GM18868 (cell line): ENCODE data around the gene FSTL5.

ENCODE experiments used
- ATAC-seq: cut with Tn5 transposase; IDR thresholded peaks from one replicate; pipeline ENCODE4 v1.9.1; 2021; ENCODE audit warnings: mild to moderate bottlenecking, moderate library complexity; ENCODE audit not compliant: unreplicated experiment

The FSTL5 gene

DNA sequence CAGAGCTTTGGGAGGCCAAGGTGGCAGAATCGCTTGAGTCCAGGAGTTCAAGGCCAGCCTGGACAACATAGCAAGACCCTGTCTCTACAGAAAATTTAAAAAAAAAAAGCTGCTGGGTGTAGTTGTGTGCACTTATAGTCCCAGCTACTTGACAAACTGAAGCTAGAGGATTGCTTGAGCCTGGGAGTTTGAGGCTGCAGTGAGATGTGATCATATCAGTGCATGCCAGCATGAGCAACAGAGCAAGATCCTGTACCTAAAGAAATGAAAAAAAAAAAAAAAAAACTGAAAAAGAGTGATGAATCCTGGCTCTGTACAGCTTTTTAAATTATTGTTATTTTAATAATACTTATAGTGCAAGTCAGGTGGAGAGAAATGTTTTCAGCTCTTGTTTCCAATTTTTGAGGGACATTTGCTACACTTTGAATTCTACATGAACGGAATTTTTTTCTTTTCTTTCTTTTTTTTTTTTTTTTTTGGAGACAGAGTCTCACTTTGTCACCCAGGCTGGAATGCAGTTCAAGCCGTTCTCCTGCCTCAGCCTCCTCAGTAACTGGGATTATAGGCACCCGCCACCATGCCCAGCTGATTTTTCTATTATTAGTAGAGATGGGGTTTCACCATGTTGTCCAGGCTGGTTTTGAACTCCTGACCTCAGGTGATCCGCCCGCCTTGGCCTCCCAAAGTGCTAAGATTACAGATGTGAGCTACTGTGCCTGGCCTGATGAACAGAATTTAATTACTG, 215.6 kb downstream of the FSTL5 start:
- no peak for ATAC-seq

DNA sequence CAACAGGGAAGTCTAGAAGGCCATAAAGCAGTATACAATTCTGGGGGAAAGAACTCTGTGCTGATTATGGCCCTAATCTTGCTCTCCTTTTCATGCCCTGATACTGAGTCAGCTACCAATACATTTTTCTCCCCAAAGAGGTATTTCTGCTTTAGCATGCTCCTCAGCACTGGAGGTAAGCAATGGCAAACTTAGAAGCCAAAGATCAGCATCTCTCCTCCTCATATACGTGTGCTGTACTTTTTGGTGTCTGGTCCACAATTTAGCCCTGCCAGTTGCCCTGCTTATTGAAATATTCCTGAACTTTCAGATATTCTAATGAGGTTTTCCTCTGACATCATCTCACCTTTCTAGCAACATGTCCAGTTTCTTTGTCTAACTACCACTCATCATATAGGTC, 226.2 kb downstream of the FSTL5 start:
- ATAC-seq = no peak

DNA sequence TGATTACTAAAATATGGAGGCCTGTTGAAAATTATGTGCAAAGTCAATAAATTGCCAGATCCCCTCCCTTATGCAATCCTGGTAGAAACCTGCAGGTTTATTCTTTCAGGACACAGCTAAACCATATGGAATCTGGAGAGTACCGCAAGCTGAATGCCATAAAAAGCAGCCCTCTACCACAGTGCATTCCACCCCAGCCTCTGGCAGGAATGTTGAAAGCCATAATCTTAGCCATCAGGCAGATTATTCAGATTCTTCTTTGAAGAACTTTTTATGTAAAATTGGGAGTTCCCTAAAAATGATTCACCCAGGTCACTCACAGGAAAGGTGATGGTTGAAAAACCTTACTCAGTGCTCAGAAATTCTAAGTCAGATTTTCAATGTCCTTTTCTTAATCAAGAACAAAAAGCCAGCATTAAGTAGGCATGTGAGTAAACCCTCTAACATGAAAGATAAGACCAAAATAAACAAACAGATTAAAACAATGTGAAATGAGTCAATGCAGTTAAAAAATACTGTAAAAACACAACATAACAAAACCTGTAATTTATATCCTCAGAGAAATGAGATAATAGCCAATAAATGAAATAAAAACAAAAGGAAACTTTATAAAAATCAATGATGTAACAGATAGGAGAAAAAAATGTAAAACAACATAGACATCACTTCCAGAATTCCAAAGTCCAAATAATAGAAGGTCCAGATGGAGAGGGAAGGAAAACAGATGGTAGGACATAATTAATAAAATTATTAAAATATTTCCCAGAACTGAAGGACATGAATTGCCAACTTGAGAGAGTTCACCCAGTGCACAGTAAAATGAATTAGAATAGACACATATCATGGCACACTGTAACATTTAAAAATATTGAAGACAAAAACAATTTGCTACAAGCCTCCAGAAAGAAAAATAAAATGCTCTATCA, 226.9 kb downstream of the FSTL5 start:
- no peak for ATAC-seq

DNA sequence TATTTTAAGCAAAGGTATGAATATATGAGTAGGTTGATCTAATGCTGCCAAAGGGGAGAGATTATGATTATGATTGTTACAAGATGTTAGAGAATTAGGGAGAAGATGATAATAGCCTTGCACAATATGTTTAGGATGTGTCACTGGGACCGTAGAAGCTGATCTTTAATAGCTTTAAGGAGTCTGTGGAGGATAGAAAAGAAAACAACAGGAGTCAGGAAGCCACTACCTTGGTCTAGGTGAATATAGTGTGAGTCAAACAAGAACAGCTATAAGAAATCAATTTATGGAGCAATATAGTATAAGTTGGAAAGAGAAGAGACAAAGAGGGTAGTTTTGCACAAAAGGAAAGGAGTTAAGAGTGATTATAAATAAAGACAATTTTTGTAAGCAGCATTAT, 232.7 kb downstream of the FSTL5 start:
- no peak for ATAC-seq

DNA sequence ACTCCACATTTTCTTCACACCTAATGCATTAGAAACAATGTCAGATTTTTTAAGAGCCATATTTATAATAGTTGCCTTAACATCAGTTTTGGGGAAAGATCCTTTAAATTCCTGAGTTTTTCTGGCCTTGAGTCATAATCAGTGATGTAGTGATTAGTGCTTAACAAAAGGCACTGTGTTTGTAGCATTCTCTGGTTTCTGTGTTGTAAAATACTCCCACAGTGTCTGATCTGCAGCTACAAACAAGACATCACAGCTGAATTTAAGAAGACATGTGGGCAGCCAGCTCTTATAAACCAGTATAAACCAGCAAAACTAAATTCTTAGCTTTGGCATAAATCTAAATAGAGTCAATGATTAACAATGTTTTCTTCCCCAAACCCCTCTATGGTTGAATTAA, 233.8 kb downstream of the FSTL5 start:
- ATAC-seq = no peak

DNA sequence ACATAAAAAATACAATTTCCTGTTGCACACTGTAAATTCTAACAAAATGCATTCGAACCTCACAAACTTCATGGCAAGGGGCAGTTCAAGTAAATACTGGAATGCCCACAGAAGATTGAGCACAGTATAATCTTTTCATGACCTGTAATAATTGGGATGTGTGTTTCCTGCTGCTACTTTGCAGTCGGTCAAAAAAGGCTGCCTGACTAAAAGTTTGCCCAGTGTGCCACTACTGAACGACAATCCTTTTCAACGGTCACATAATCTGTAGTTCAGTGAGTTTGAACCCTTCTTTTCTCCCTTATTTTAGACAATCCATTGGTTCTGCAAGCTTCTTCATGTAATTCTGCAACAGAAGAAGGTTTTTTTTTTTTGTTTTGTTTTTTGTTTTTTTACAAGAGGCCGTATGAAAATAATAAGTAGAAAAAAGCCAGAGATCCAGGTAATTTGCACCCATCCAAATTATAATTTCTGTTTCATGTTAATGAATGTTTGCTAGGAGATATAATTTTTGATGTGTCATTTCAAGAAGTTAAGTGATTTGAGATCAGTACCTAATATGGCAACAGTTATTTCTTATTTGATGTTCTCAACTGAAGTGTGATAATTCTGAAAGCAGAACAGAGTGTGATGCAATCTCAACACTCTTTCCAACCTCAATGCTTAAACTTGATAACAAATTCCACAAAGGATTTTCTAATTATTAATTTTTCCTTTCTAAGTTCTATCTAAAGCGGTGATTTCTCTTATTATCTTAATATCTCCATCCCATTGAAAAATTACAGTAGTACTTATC, 237.6 kb downstream of the FSTL5 start:
- ATAC-seq = no peak

DNA sequence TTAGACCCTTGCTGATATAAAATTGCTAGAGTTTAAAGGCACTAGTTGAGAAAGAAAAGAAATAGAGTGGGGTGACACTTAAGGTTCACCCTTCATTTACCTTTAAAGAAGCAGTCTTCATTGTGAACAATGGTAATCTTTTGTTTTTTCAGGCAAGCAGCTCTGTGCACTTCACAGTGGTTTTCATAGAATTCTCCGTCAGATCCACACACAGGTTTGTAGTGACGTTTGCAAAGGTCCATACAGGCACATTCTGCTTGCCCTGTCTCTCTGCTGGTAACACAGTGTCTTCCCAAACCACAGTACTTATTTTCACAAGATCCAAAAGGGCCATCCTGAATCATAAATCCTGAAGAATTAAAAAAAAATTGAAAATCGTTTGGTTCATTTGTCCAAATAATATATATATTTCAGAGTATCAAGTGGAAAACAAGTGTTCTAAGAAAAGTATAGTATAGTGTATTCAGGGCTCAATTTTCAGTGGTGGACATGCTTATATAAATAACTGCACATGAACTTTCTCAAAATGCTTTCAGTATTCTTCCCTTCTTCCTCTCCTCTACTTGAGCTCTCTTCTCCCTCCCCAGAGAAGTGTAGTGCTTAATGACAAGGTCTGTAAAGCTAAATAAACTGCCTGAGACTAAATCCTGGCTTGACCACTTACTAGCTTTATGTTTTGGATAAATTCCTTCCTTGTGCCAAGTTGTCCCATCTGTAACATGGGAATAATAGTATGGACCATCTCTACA, 243.3 kb downstream of the FSTL5 start:
- ATAC-seq = no peak

DNA sequence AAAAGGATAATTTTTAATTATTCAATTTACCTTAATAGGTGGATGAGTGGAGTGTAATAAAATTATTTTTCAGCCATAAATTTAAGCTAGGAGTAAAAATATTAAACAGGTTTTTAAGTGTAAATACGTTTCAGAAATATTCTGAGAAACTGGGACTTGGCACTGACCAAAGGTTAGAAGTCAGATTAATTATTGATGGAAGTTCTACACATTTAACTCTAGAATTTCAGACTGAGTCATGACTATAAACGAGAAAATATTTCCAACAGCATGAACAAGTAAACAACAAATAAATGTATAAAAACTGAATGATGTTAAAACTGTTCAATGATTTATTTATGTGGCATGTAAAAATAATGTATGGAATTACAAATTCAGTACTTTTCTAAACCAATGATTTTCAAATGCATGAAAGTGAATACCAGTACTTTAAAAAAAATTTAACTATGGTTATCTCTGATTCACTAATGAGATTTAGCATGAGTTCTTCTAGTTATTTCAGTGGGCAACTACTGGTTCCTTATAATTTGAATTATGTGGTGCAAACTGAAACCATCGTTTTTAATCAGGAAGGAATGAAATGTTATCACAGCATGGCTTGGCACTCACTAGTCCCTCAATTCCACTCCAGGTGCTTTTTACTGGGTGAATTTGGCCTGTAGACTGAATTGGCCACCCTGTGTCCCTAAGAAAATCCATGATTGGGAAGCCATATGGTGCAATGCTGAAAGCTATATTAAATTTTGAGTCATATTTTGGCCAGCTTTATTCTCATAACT, 244.2 kb downstream of the FSTL5 start:
- ATAC-seq = no peak

DNA sequence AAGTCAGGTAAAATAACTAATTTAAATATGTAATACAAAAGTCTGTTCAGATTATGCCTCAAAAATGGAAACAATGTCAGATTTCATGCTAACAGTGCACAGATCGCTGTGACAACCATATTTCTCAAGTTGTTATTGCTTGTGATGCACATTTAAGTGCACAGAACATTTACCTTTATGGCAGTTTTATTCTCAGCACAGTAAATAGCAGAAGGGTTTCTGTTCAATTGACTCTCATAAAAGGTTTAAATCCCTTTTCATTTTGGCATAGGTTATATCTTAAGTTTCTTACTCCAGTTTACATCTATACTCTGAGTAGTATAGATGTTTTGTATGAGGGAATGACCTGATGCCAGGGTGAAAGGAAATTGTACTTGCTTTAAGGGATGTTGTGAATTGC, 247.8 kb downstream of the FSTL5 start:
- no peak for ATAC-seq

DNA sequence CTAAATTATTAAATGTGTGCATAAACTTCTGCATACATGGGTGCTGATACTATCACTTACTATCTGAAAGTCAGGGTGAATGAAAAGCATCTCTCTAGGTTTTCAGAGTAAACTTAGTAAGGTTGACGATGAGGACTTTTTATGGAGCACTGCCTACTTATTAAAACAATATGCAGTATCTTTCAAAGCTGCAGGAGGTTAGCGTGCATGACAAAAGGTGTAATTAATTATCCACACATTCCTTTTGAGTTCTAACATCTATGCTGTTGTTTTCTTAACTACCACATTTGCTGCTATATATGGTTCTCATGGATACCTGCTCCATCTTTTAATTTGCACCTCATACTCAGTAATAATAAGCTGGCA, 256.2 kb downstream of the FSTL5 start:
- ATAC-seq = no peak

DNA sequence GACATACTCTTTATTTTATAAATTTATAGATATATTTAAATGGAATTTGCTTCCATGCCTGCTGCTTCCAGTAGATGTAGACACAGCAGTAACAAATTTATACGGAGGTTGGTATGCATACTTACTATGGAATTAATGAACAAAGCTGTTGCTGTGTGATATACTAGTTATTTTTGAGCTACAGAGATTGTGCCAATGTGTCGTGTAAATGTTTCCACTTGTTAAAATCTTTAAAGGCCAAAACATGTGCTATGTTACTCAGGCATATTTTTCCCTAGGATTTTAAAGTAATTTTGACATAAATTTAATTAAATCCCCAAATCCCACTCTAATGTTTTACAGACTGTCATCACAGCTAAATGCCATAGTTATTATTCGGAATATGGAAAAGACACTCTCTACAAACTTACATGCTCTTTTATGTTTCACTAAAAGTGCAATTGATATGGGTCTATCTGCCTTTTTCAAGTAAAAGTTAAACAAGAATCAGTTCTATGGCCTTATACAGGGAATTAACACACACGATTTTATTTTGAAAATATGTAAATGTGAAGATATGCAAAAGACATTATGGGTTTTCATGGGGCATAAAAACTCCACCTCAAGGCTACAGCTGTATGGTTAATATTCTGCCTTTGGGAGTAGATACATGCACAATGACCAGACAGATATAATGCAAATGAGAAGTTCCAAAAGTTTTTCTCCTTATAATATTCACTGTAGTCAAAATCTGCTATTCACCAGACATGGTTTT, 256.8 kb downstream of the FSTL5 start:
- no peak for ATAC-seq

DNA sequence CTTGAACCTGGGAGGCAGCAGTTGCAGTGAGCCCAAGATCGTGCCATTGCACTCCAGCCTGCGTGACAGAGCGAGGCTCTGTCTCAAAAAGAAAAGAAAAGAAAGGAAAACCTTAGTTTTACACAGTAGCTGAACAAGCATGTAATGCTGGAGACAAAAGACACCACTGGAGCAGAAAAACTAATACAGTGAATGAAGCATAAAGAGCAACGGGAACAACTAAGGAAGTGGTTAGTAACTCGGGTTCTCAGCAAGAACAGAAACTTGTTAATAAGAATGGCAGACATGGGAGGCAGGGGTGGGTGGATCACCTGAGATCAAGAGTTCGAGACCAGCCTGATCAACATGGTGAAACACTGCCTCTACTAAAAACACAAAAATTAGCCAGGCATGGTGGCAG, 263.7 kb downstream of the FSTL5 start:
- ATAC-seq = no peak

DNA sequence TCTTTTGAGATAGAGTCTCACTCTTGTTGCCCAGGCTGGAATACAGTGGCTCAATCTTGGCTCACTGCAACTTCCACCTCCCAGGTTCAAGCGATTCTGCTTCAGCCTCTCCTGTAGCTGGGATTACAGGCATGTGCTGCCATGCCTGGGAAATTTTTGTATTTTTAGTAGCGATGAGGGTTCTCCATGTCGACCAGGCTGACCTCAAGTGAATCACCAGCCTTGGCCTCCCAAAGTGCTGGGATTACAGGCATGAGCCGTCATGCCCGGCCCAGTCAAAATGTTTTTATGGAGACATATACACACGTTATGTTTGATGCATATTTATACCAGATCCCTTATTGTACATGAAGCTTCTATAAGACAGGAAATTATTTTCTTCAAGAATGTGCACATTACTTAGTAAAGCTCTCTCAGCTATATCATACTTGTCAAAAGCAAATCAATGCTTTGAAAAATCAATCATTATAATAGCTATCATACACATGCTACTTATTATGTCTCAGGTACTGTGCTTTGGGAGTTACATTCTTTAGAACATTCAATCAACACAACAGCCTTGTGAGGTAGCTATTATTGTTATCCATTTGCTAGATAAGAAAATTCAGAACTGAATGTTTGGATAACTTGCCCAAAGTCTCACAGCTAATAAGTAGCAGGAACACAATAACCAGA, 269.2 kb downstream of the FSTL5 start:
- no peak for ATAC-seq

DNA sequence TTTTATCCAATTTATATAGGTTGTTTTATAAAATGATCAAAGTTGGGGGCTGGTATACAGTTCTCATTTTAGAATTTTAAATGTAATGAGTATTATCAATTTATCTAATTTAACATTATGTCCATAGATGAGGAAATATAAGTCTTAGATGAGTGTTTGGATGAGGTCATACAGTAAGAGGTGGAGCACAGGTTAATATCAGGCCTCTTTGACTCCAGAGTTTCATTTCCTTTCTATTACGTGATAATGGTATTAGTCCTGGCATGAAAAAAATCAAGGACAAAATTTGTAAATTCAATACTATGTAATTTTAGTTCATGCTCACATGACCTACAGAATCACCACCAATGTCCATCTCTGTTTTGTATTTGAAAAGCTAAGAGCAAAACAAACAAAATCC, 269.8 kb downstream of the FSTL5 start:
- no peak for ATAC-seq

DNA sequence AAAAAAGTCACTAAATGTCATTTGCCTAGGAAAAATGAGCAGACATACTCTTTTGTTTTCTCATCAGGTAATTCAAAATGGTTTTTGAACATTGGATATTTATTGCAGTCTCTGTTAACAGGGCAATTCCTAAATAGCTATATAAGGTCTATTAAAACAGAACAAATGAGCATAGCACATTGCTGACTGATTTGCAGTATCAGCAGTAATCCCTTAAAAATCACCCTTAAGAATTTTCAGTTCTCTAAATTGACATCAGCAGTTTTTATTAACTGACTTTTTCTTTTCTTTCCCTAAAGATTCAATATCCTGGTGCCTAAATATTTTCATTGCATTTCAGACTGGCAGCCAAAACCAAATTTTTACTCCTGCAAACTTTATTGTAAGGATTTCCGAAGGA, 270.2 kb downstream of the FSTL5 start:
- no peak for ATAC-seq

DNA sequence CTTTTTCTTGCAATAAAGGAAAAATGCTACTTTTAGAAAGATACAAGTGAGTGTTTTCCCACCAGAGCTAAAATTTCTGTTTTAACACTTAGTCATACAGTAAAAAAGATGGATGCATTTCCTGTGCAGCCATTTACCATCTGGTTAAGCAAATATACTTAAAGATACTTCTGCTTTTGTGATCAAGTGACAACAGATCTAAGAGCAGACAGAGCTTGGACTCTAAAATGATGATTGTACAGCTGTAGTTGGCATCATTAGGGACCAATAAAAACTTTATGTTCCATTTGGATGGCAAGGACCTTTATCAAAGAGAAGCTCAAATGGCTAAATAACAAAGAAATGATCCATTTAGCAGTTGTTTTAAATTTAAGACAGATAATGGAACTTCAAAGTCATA, 270.8 kb downstream of the FSTL5 start:
- no peak for ATAC-seq

DNA sequence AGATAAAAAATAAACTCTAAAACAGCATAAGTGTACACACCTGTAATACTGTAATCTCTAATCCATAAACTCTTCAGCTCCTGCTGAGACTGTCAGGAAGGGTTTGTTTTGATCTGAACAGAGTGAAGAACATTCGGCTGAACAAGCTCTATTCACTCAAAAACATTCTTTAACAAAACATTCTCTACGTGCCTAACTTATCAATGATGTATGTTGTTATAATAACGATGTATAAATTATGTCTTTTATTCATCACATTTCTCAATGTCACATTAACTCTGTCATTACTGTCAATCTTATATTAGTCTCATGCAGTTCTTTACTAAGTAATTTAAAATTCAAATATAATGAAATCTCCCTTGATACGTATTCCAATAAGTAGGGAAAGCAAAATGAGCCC, 280.6 kb downstream of the FSTL5 start:
- no peak for ATAC-seq

DNA sequence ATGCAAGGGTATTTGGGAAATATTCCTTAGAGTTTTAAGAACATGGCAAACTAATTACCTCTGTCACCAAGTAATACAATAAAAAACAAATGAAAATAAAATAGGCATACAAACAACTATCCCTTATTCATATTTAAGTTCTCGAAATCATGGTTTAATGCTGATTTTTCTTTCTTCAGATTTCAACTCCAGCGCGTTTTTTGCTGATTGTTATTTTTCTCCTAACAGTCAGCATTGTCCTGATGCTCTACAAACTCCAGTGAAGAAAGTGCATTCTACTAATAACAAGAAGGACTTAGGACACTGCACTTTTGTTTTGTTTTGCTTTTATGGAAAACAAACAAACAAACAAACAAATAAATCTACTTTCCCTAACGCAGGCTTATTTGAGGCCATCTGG, 282.4 kb downstream of the FSTL5 start:
- no peak for ATAC-seq

DNA sequence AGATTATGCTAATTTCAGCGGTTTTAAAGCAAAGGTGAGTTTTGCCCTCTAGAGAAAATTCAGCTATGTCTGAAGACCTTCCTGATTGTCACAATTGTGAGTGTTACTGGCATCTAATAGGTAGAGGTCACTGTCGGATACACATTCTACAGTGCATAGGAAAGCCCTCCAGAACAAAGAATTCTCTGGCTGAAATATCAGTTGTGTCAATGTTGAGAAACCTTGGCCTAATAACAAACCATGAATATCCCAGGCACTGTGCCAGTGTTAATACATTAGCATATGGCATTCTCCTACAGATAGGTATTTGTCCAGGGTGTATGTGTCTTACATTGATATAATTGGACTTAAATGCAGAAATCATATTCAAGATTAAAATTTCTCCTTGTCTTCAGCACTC, 294.3 kb downstream of the FSTL5 start:
- ATAC-seq = no peak
